Esophagus muscularis mucosa (tissue), 4 donors: Measurements from ENCODE around the gene RORC. TPM values are rescaled to one million over a fixed set of nuclear protein-coding genes. Genes with fewer than 3 reads are reported as not detected.

Experiments
- DNase-seq: peaks from one replicate; pipeline ENCODE4 v3.0.0-alpha.2; 2017; ENCODE audit errors: extremely low spot score
- H3K27ac ChIP-seq, 4 donors: fragments of 200-600 bp; sonication (generic); replicated peaks in 1 of 4; 1 replicate in 3 of 4; 2 replicates in 1 of 4; pipeline ENCODE4 v1.5.1; 2016 to 2019; ENCODE audit warnings: mild to moderate bottlenecking in 1 of 4
- H3K27me3 ChIP-seq, 4 donors: fragments of 200-600 bp; sonication (generic); one replicate each; pipeline versions ENCODE4 v1.5.1 to v1.6.0; 2016 to 2019
- H3K36me3 ChIP-seq, 4 donors: fragments of 200-600 bp; sonication (generic); one replicate each; pipeline ENCODE4 v1.5.1; 2016 to 2019
- H3K4me1 ChIP-seq, 4 donors: fragments of 200-600 bp; sonication (generic); one replicate each; pipeline ENCODE4 v1.5.1; 2016 to 2019
- H3K4me3 ChIP-seq, 4 donors: fragments of 200-600 bp; sonication (generic); 1 replicate in 2 of 4; 2 replicates in 2 of 4; pipeline ENCODE4 v1.5.1; 2016 to 2019; ENCODE audit warnings: mild to moderate bottlenecking in 4 of 4, moderate library complexity in 1 of 4
- H3K9me3 ChIP-seq, 4 donors: fragments of 200-600 bp; sonication (generic); 1 replicate in 3 of 4; 2 replicates in 1 of 4; pipeline ENCODE4 v1.5.1; 2016 to 2019
- EP300 ChIP-seq: sonication (generic); formaldehyde crosslinking; IDR thresholded peaks from one replicate; pipeline ENCODE4 v1.6.1; 2017; ENCODE audit warnings: antibody characterized with exemption
- POLR2A ChIP-seq: fragments of 450-650 bp; IDR thresholded peaks from one replicate; pipeline ENCODE4 v1.6.1; 2017; ENCODE audit warnings: antibody characterized with exemption, moderate library complexity, mild to moderate bottlenecking, low read depth
- POLR2AphosphoS5 ChIP-seq, 2 donors: sonication (generic); formaldehyde crosslinking; IDR thresholded peaks; one replicate each; pipeline ENCODE4 v1.6.1; 2017; ENCODE audit warnings: antibody characterized with exemption in 2 of 2
- WGBS: methylation state at CpG from one replicate; pipeline ENCODE4 v1.1.5; 2018; 5-methylcytosine and 5-hydroxymethylcytosine counted together
- intact Hi-C: fragments of 100-400 bp; cut with DNase I; formaldehyde crosslinking; loops from one replicate; pipeline ENCODE4 v1.15.1; 2023
- total RNA-seq, 4 donors: library from RNA; depleted of rRNA; stranded (reverse); fragments of >200 nt; gene quantifications; one replicate each; pipeline versions ENCODE4 v1.1.0 to v1.2.1, GENCODE V29; 2016
- TF ChIP-seq, protein P1 (sequence below), 3 experiments: fragments of 200-600 bp in 2 of 3; fragments of 450-650 bp in 1 of 3; sonication (generic) in 2 of 3; IDR thresholded peaks; one replicate each; pipeline ENCODE4 v1.5.1; 2017 to 2019; ENCODE audit warnings: antibody characterized with exemption in 3 of 3, mild to moderate bottlenecking in 2 of 3, moderate library complexity in 1 of 3

The RORC gene
- total RNA-seq, 4 donors from 2014 or later: 0.11 to 0.17 TPM; not detected in 2

DNA sequence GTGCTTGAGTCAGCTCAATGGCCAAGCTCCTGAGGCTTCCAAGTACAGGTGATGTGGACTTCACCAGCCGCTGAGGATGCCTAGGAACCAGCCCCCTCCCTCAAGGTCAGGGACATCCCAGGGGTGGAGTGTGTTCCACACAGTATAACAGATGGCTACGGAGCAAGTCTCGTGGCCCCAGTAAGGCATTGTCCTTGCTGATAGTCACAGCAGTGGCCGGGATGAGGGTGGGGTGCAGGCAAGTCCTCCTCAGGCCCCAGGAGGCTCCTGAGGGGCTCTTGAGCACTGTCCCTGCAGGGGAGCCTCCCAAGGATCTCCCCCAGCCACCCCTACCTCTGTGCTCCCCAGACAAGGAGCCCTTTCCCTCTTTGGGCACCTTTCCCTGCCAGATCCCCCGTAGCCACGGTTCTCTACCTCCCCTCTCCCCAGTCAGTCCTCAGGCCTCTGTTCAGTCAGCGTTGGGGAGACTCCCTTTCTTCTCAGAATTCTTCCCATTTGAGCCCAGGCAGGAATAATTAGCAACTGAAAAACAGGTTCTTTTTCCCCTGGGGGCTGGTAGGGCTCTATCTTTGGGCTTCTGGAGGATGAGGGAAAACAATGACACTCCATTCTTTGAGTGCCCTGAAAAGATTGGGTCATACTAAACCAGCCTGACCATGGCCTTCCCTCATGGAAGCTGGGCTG is 29.0 kb upstream of the RORC start:
- TF ChIP-seq EP300 (no peak), POLR2AphosphoS5 (IDR thresholded peaks at IDR 0.05) (no peak), POLR2A (no peak)
- TF ChIP-seq, protein P1, sequence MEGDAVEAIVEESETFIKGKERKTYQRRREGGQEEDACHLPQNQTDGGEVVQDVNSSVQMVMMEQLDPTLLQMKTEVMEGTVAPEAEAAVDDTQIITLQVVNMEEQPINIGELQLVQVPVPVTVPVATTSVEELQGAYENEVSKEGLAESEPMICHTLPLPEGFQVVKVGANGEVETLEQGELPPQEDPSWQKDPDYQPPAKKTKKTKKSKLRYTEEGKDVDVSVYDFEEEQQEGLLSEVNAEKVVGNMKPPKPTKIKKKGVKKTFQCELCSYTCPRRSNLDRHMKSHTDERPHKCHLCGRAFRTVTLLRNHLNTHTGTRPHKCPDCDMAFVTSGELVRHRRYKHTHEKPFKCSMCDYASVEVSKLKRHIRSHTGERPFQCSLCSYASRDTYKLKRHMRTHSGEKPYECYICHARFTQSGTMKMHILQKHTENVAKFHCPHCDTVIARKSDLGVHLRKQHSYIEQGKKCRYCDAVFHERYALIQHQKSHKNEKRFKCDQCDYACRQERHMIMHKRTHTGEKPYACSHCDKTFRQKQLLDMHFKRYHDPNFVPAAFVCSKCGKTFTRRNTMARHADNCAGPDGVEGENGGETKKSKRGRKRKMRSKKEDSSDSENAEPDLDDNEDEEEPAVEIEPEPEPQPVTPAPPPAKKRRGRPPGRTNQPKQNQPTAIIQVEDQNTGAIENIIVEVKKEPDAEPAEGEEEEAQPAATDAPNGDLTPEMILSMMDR (IDR thresholded peaks at IDR 0.05): no peak
- Histone ChIP-seq H3K4me1 (no peaks in the 10 kb centered on the region), H3K9me3 (no peaks in the 10 kb centered on the region), H3K36me3 (no peaks in the 10 kb centered on the region), H3K27ac (no peak overlapping the region), H3K4me3 (no peak overlapping the region), H3K27me3 (peaks cover 0 to 14% (median 0%) of the 10 kb centered on the region in 4 donors)
- 74% methylated on average over 7 of the region's 7 CpGs for WGBS
- intact Hi-C loops: no loop called here
- peak; percentile 60 for DNase-seq

DNA sequence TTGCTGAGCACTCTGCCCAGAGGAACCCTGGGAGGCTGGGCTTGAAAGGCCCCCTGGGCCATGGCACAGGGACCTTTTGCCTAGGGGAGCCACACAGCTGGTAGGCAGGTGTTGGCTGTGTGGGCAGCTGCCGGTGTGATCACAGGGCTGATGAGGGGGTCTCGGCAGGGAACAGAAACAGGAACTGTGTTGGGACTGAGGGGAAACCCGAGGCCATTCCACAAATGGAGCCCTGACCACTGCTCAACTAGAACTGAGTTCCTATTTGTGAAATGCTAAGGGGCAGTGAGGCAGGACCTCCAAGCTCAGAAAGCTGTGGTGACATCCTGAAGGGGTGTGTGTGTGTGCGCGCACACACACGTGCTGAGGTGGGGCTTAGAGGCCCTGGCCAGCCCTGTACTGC is 28.3 kb upstream of the RORC start:
- Histone ChIP-seq H3K27ac (no peak overlapping the region), H3K4me1 (no peaks in the 10 kb centered on the region), H3K9me3 (no peaks in the 10 kb centered on the region), H3K4me3 (no peak overlapping the region), H3K27me3 (peaks cover 0 to 9% (median 0%) of the 10 kb centered on the region in 4 donors), H3K36me3 (no peaks in the 10 kb centered on the region)
- 82% methylated on average over 6 of the region's 6 CpGs for WGBS
- TF ChIP-seq POLR2AphosphoS5 (IDR thresholded peaks at IDR 0.05): no peak
- no peak for TF ChIP-seq POLR2A
- no peak for TF ChIP-seq EP300
- TF ChIP-seq, protein P1 (IDR thresholded peaks at IDR 0.05): no peak
- intact Hi-C loops: no loop called here
- DNase-seq: no peak

DNA sequence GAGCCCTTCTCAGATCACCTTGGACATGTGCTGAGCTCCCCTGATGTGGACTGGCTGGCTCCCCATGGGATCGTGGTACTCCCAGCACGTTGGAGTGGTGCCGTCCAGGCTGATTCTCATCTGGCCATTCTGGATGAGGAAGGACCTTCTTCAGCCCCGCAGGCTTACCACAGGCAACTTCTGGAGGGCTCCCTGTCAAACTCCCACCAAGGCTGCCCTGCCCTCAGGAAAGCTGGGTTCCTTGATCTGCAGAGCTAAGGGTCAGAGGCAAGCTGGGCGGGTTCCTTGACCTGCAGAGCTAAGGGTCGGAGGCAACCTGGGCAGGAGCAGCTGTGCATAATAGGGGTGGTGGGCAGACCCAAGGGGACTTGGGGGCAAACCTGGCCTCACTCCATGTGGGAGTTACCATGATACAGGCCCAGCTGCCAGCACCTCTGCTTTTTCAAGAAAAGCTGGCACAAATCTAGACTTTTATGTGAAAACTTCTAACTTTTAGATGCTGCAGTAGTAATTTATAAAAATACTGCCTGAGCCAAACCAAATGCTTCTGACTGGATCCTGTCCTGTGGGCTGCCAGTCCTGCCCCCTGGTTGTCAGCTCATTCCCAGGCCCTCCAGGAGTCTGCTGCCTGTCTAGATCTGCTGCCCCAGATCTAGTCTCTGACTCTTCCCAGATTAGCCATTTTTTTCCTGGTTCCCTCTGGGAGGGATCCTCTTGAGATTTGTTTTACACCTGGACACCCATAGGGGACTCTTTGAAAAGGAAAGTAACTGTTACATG is 27.5 kb upstream of the RORC start:
- intact Hi-C loops: no loop called here
- H3K27ac ChIP-seq: no peak overlapping the region
- no peak for DNase-seq
- H3K4me3 ChIP-seq: no peak overlapping the region
- TF ChIP-seq POLR2A (no peak), POLR2AphosphoS5 (IDR thresholded peaks at IDR 0.05) (no peak), EP300 (no peak)
- TF ChIP-seq, protein P1 (IDR thresholded peaks at IDR 0.05): no peak
- no peaks in the 10 kb centered on the region for H3K9me3 ChIP-seq
- WGBS: 91% methylated on average over 6 of the region's 6 CpGs
- peaks cover 0 to 5% (median 0%) of the 10 kb centered on the region in 4 donors for H3K27me3 ChIP-seq
- no peaks in the 10 kb centered on the region for H3K4me1 ChIP-seq
- no peaks in the 10 kb centered on the region for H3K36me3 ChIP-seq

DNA sequence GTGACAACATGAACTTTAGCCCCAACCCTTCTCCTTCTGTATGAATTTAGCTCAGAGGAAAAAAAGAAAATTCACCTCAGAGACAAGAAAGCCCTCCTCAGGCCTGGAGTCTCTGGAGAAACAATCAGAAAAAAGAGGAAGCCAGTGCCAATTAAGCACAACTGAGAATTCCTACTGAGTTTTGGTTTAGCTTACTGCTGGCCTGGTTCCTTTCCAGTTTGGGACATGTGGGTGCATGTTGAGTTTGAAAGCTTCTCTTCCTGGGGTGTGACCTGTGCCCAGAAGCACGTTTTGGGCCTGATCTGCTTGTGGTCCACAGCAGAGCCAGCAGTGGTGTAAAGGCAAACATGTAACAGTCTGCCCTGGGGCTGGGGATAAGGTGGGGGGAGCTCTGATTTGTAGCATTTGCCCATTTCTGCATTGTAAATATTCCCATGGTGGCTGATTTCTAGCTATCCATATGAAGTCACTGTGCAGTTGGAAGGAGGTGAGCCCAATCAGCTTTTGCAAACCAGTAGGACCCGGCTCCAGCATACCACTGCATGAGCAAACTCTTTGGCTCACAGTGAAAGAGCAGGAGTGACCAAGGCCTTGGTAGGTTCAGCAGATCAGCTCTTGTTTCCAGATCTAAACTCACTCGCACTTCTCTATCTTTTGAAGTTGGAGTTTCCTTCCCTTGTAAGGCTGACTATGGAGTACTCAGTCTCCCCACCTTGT is 26.6 kb upstream of the RORC start:
- peaks cover 0 to 9% (median 0%) of the 10 kb centered on the region in 4 donors for H3K27me3 ChIP-seq
- 60% methylated on average over 3 of the region's 3 CpGs for WGBS
- no peak for DNase-seq
- H3K27ac ChIP-seq: no peak overlapping the region
- TF ChIP-seq POLR2A (no peak), POLR2AphosphoS5 (IDR thresholded peaks at IDR 0.05) (no peak), EP300 (no peak)
- TF ChIP-seq, protein P1 (IDR thresholded peaks at IDR 0.05): no peak
- H3K9me3 ChIP-seq: no peaks in the 10 kb centered on the region
- no peak overlapping the region for H3K4me3 ChIP-seq
- no peaks in the 10 kb centered on the region for H3K36me3 ChIP-seq
- H3K4me1 ChIP-seq: no peaks in the 10 kb centered on the region
- intact Hi-C loops: no loop called here
